HepG2 (cell line): ENCODE results near the gene HSD3B7. TPM values are rescaled to one million over a fixed set of nuclear protein-coding genes. Genes with fewer than 3 reads are reported as not detected.

ENCODE experiments used
- CAMTA2 ChIP-seq: sonication (generic); formaldehyde crosslinking; IDR thresholded peaks from 2 replicates; pipeline ENCODE4 v1.4.0; 2020; ENCODE audit warnings: mild to moderate bottlenecking, missing genetic modification reagents, borderline replicate concordance
- ERF ChIP-seq: IDR thresholded peaks from 2 replicates; pipeline ENCODE4 v1.6.1; 2018; ENCODE audit warnings: missing biosample characterization, missing genetic modification reagents
- FOXK2 ChIP-seq: fragments of 450-650 bp; IDR thresholded peaks from 2 replicates; pipeline ENCODE4 v1.6.1; 2016
- GABPB1 ChIP-seq: IDR thresholded peaks from 2 replicates; pipeline ENCODE4 v1.6.1; 2016; ENCODE audit warnings: mild to moderate bottlenecking, missing genetic modification reagents, moderate library complexity, missing compliant biosample characterization
- GATAD2A ChIP-seq: IDR thresholded peaks from 2 replicates; pipeline ENCODE4 v1.6.1; 2016
- HMG20B ChIP-seq: conservative IDR thresholded peaks from 2 replicates; pipeline ENCODE4 v1.6.1; 2016; ENCODE audit warnings: missing genetic modification reagents, missing compliant biosample characterization
- JUND ChIP-seq: sonication (generic); formaldehyde crosslinking; IDR thresholded peaks from 2 replicates; pipeline ENCODE4 v1.8.0; 2022; ENCODE audit warnings: mild to moderate bottlenecking, missing genetic modification reagents
- KMT2A ChIP-seq: sonication (generic); formaldehyde crosslinking; IDR thresholded peaks from 2 replicates; pipeline ENCODE4 v1.4.0; 2020; ENCODE audit warnings: missing genetic modification reagents
- MIXL1 ChIP-seq: IDR thresholded peaks from 2 replicates; pipeline ENCODE4 v1.6.1; 2016
- NAIF1 ChIP-seq: sonication (generic); formaldehyde crosslinking; IDR thresholded peaks from 2 replicates; pipeline ENCODE4 v1.5.0; 2020; ENCODE audit warnings: mild to moderate bottlenecking, missing genetic modification reagents, borderline replicate concordance
- NFYC ChIP-seq: IDR thresholded peaks from 2 replicates; pipeline ENCODE4 v1.6.1; 2016; ENCODE audit warnings: missing genetic modification reagents, missing compliant biosample characterization
- RCOR2 ChIP-seq: IDR thresholded peaks from 2 replicates; pipeline ENCODE4 v1.6.1; 2016; ENCODE audit warnings: missing biosample characterization, missing genetic modification reagents
- SETDB1 ChIP-seq: sonication (generic); formaldehyde crosslinking; IDR thresholded peaks from 2 replicates; pipeline ENCODE4 v1.5.1; 2020; ENCODE audit warnings: missing genetic modification reagents, mild to moderate bottlenecking, borderline replicate concordance
- SOX6 ChIP-seq, 2 experiments: fragments of 450-650 bp in 1 of 2; sonication (generic) in 1 of 2; formaldehyde crosslinking in 1 of 2; IDR thresholded peaks; 2 replicates each; pipeline versions ENCODE4 v1.4.0 to v1.6.1; 2017 to 2020; ENCODE audit warnings: antibody characterized with exemption in 1 of 2, mild to moderate bottlenecking in 1 of 2, missing genetic modification reagents in 1 of 2
- polyA plus RNA-seq, 8 experiments: library from polyadenylated mRNA; depleted of rRNA in 3 of 8; stranded (reverse) in 7 of 8; unstranded in 1 of 8; fragments of >200 nt; fragmentation: Illumina TruSeq in 4 of 8; extraction: Trizol in 4 of 8; gene quantifications; 2 replicates each; pipeline versions ENCODE4 v1.2.1 to v1.2.3, GENCODE V29; 2011 to 2016; ENCODE audit warnings: low read depth in 4 of 8, missing spikeins in 1 of 8, mixed read lengths in 1 of 8; ENCODE audit not compliant: insufficient read depth in 1 of 8
- total RNA-seq, 5 experiments: library from RNA; depleted of rRNA; stranded (reverse); fragments of >200 nt; fragmentation: Illumina TruSeq; extraction: Trizol; gene quantifications; 2 replicates each; pipeline ENCODE4 v1.2.3, GENCODE V29; 2016; ENCODE audit warnings: low read depth in 1 of 5
- TF ChIP-seq, protein P1 (sequence below): sonication (generic); formaldehyde crosslinking; IDR thresholded peaks from 2 replicates; pipeline ENCODE4 v1.4.0; 2020; ENCODE audit warnings: missing genetic modification reagents
- TF ChIP-seq, protein P2 (sequence below), 2 experiments: sonication (generic) in 1 of 2; formaldehyde crosslinking in 1 of 2; IDR thresholded peaks; 2 replicates each; pipeline versions ENCODE4 v1.4.0 to v1.6.1; 2016 to 2020; ENCODE audit warnings: borderline replicate concordance in 1 of 2, low read depth in 1 of 2, mild to moderate bottlenecking in 1 of 2, missing genetic modification reagents in 1 of 2
- TF ChIP-seq, protein P3 (sequence below), 2 experiments: sonication (generic) in 1 of 2; formaldehyde crosslinking in 1 of 2; IDR thresholded peaks; 2 replicates each; pipeline versions ENCODE4 v1.6.1 to v1.9.0; 2014 to 2022; ENCODE audit warnings: antibody characterized with exemption in 1 of 2, borderline replicate concordance in 1 of 2, inconsistent platforms in 1 of 2, low read depth in 1 of 2, missing genetic modification reagents in 1 of 2

HSD3B7 gene
- total and polyA plus RNA-seq, 2 of the 13 experiments (the other 11 are each of a cell fraction or from before 2014, with no cell fraction given) = 32.9 to 69.7 TPM

DNA sequence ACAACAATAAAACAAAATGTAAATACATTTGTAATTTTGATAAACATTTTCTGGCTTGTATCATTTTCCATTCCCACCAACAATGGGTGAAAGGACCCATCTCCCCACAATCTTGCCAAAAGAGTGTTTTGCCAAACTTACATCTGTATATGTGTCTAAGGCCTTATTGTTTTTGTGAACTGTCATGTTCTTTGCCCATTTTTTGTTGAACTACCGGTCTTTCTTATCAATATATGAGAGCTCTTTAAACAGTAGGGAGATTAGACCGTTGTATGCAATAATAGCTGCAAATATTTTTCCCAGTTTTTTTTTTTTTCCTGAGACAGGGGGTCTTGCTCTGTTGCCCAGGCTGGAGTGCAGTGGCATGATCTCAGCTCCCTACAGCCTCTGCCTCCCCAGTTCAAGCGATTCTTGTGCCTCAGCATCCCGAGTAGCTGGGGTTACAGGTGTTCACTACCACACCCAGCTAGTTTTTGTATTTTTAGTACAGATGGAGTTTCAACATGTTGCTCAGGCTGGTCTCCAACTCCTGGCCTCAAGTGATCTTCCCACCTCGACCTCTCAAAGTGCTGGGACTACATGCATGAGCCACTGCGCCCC, 38.7 kb downstream of the HSD3B7 start (continued):
- TF ChIP-seq, protein P1, sequence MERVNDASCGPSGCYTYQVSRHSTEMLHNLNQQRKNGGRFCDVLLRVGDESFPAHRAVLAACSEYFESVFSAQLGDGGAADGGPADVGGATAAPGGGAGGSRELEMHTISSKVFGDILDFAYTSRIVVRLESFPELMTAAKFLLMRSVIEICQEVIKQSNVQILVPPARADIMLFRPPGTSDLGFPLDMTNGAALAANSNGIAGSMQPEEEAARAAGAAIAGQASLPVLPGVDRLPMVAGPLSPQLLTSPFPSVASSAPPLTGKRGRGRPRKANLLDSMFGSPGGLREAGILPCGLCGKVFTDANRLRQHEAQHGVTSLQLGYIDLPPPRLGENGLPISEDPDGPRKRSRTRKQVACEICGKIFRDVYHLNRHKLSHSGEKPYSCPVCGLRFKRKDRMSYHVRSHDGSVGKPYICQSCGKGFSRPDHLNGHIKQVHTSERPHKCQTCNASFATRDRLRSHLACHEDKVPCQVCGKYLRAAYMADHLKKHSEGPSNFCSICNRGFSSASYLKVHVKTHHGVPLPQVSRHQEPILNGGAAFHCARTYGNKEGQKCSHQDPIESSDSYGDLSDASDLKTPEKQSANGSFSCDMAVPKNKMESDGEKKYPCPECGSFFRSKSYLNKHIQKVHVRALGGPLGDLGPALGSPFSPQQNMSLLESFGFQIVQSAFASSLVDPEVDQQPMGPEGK (CRISPR knock-in tag) = no peak
- TF ChIP-seq, protein P2, sequence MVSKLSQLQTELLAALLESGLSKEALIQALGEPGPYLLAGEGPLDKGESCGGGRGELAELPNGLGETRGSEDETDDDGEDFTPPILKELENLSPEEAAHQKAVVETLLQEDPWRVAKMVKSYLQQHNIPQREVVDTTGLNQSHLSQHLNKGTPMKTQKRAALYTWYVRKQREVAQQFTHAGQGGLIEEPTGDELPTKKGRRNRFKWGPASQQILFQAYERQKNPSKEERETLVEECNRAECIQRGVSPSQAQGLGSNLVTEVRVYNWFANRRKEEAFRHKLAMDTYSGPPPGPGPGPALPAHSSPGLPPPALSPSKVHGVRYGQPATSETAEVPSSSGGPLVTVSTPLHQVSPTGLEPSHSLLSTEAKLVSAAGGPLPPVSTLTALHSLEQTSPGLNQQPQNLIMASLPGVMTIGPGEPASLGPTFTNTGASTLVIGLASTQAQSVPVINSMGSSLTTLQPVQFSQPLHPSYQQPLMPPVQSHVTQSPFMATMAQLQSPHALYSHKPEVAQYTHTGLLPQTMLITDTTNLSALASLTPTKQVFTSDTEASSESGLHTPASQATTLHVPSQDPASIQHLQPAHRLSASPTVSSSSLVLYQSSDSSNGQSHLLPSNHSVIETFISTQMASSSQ (IDR thresholded peaks at IDR 0.05; ENCODE audit: low read depth) = peak; percentile 13; the same call in 1 of the 2 replicates
- TF ChIP-seq, protein P2 (CRISPR knock-in tag; IDR thresholded peaks at IDR 0.05; ENCODE audit: borderline replicate concordance) = no peak
- TF ChIP-seq JUND (CRISPR knock-in tag) (no peak), ERF (CRISPR knock-in tag) (no peak), CAMTA2 (no peak), HMG20B (CRISPR knock-in tag) (no peak), NAIF1 (CRISPR knock-in tag) (no peak), MIXL1 (0 out of 2 replicates have a peak, but pooled peaks have one; percentile 24), FOXK2 (no peak), GABPB1 (CRISPR knock-in tag) (no peak), GATAD2A (0 out of 2 replicates have a peak, but pooled peaks have one; percentile 33), RCOR2 (CRISPR knock-in tag) (no peak; the same call in 1 of the 2 replicates), SETDB1 (CRISPR knock-in tag) (no peak), SOX6 (IDR thresholded peaks at IDR 0.05) (no peak), SOX6 (CRISPR knock-in tag; IDR thresholded peaks at IDR 0.05) (peak; percentile 62), KMT2A (CRISPR knock-in tag) (no peak), NFYC (CRISPR knock-in tag) (no peak)
- TF ChIP-seq, protein P3, sequence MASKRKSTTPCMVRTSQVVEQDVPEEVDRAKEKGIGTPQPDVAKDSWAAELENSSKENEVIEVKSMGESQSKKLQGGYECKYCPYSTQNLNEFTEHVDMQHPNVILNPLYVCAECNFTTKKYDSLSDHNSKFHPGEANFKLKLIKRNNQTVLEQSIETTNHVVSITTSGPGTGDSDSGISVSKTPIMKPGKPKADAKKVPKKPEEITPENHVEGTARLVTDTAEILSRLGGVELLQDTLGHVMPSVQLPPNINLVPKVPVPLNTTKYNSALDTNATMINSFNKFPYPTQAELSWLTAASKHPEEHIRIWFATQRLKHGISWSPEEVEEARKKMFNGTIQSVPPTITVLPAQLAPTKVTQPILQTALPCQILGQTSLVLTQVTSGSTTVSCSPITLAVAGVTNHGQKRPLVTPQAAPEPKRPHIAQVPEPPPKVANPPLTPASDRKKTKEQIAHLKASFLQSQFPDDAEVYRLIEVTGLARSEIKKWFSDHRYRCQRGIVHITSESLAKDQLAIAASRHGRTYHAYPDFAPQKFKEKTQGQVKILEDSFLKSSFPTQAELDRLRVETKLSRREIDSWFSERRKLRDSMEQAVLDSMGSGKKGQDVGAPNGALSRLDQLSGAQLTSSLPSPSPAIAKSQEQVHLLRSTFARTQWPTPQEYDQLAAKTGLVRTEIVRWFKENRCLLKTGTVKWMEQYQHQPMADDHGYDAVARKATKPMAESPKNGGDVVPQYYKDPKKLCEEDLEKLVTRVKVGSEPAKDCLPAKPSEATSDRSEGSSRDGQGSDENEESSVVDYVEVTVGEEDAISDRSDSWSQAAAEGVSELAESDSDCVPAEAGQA (IDR thresholded peaks at IDR 0.05; ENCODE audit: low read depth) = no peak
- TF ChIP-seq, protein P3 (CRISPR knock-in tag; IDR thresholded peaks at IDR 0.05; ENCODE audit: borderline replicate concordance) = no peak
